ENCODE results near the gene JAML. TPM values are rescaled to one million over a fixed set of nuclear protein-coding genes. Genes with fewer than 3 reads are reported as not detected.

JAML gene
- total RNA-seq, 1 donor from 2014 or later: 6.8 TPM

GRCh38 chr11:118211006-118211405, 13.8 kb downstream of the JAML start:
- no peaks in the 10 kb centered on the region for H3K4me1 ChIP-seq (ENCODE audit: control insufficient read depth in 3 of 3, insufficient read depth in 3 of 3, low read length in 3 of 3)
- no peak overlapping the region for H3K9ac ChIP-seq (ENCODE audit: low read depth in 1 of 3, low read length in 3 of 3)
- peaks cover 0 to 12% (median 11%) of the 10 kb centered on the region in 3 donors for H3K27me3 ChIP-seq (ENCODE audit: control insufficient read depth in 3 of 3, insufficient read depth in 3 of 3, low read length in 3 of 3)
- H3K27ac ChIP-seq (ENCODE audit: low read depth, low read length): no peak overlapping the region
- H3K4me3 ChIP-seq (ENCODE audit: low read length in 3 of 3): no peak overlapping the region
- H3K9me3 ChIP-seq (ENCODE audit: control insufficient read depth in 3 of 3, low read length in 3 of 3): no peaks in the 10 kb centered on the region
- no peaks in the 10 kb centered on the region for H3K36me3 ChIP-seq (ENCODE audit: control insufficient read depth in 3 of 3, insufficient read depth in 3 of 3, low read length in 3 of 3)

DNA sequence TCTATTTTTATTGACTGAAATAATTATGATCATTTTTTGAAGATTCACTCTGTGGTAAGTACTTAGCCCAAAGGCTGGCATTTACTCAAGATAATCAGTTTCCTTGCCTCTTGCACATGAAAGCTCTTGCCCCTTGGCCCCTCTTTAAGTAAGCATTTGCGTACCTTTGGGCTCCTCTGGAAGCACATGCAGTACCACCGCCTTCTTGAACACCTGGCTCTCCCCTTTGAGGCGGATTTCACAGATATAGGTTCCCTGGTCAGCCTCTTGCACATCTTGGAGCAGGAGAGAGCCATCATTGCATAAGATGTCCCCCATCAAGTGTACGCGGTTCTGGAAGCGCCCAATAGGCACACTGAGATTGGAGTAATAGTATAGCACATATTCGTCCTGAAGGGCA, 14.5 kb downstream of the JAML start:
- H3K4me1 ChIP-seq (ENCODE audit: control insufficient read depth in 3 of 3, insufficient read depth in 3 of 3, low read length in 3 of 3): no peaks in the 10 kb centered on the region
- no peak overlapping the region for H3K4me3 ChIP-seq (ENCODE audit: low read length in 3 of 3)
- no peak overlapping the region for H3K9ac ChIP-seq (ENCODE audit: low read depth in 1 of 3, low read length in 3 of 3)
- peaks cover 0 to 11% (median 7%) of the 10 kb centered on the region in 3 donors for H3K27me3 ChIP-seq (ENCODE audit: control insufficient read depth in 3 of 3, insufficient read depth in 3 of 3, low read length in 3 of 3)
- H3K9me3 ChIP-seq (ENCODE audit: control insufficient read depth in 3 of 3, low read length in 3 of 3): no peaks in the 10 kb centered on the region
- no peak overlapping the region for H3K27ac ChIP-seq (ENCODE audit: low read depth, low read length)
- H3K36me3 ChIP-seq (ENCODE audit: control insufficient read depth in 3 of 3, insufficient read depth in 3 of 3, low read length in 3 of 3): no peaks in the 10 kb centered on the region

GRCh38 chr11:118209033-118209432, 15.8 kb downstream of the JAML start:
- H3K27me3 ChIP-seq (ENCODE audit: control insufficient read depth in 3 of 3, insufficient read depth in 3 of 3, low read length in 3 of 3): peaks cover 0 to 7% (median 7%) of the 10 kb centered on the region in 3 donors
- no peaks in the 10 kb centered on the region for H3K9me3 ChIP-seq (ENCODE audit: control insufficient read depth in 3 of 3, low read length in 3 of 3)
- no peak overlapping the region for H3K27ac ChIP-seq (ENCODE audit: low read depth, low read length)
- no peak overlapping the region for H3K4me3 ChIP-seq (ENCODE audit: low read length in 3 of 3)
- H3K9ac ChIP-seq (ENCODE audit: low read depth in 1 of 3, low read length in 3 of 3): no peak overlapping the region
- H3K36me3 ChIP-seq (ENCODE audit: control insufficient read depth in 3 of 3, insufficient read depth in 3 of 3, low read length in 3 of 3): no peaks in the 10 kb centered on the region
- no peaks in the 10 kb centered on the region for H3K4me1 ChIP-seq (ENCODE audit: control insufficient read depth in 3 of 3, insufficient read depth in 3 of 3, low read length in 3 of 3)

- no peaks in the 10 kb centered on the region for H3K9me3 ChIP-seq (ENCODE audit: control insufficient read depth in 3 of 3, low read length in 3 of 3)
- peak overlapping the region; percentile 19 for H3K27ac ChIP-seq (ENCODE audit: low read depth, low read length)
- H3K9ac ChIP-seq (ENCODE audit: low read depth in 1 of 3, low read length in 3 of 3): no peak overlapping the region
- no peak overlapping the region for H3K4me3 ChIP-seq (ENCODE audit: low read length in 3 of 3)
- H3K4me1 ChIP-seq (ENCODE audit: control insufficient read depth in 3 of 3, insufficient read depth in 3 of 3, low read length in 3 of 3): no peaks in the 10 kb centered on the region
- no peaks in the 10 kb centered on the region for H3K36me3 ChIP-seq (ENCODE audit: control insufficient read depth in 3 of 3, insufficient read depth in 3 of 3, low read length in 3 of 3)
- peaks cover 0 to 7% (median 5%) of the 10 kb centered on the region in 3 donors for H3K27me3 ChIP-seq (ENCODE audit: control insufficient read depth in 3 of 3, insufficient read depth in 3 of 3, low read length in 3 of 3)
Observed at GRCh38 chr11:118207079-118207478, 17.7 kb downstream of the JAML start.

- H3K36me3 ChIP-seq (ENCODE audit: control insufficient read depth in 3 of 3, insufficient read depth in 3 of 3, low read length in 3 of 3): no peaks in the 10 kb centered on the region
- H3K27ac ChIP-seq (ENCODE audit: low read depth, low read length): peak overlapping the region; percentile 19
- no peak overlapping the region for H3K9ac ChIP-seq (ENCODE audit: low read depth in 1 of 3, low read length in 3 of 3)
- no peaks in the 10 kb centered on the region for H3K9me3 ChIP-seq (ENCODE audit: control insufficient read depth in 3 of 3, low read length in 3 of 3)
- no peak overlapping the region for H3K4me3 ChIP-seq (ENCODE audit: low read length in 3 of 3)
- no peaks in the 10 kb centered on the region for H3K4me1 ChIP-seq (ENCODE audit: control insufficient read depth in 3 of 3, insufficient read depth in 3 of 3, low read length in 3 of 3)
- peaks cover 0 to 7% (median 5%) of the 10 kb centered on the region in 3 donors for H3K27me3 ChIP-seq (ENCODE audit: control insufficient read depth in 3 of 3, insufficient read depth in 3 of 3, low read length in 3 of 3)
Observed at GRCh38 chr11:118206391-118207031, 18.3 kb downstream of the JAML start.

- Histone ChIP-seq H3K4me1 (ENCODE audit: control insufficient read depth in 3 of 3, insufficient read depth in 3 of 3, low read length in 3 of 3) (no peaks in the 10 kb centered on the region), H3K9ac (ENCODE audit: low read depth in 1 of 3, low read length in 3 of 3) (no peak overlapping the region), H3K36me3 (ENCODE audit: control insufficient read depth in 3 of 3, insufficient read depth in 3 of 3, low read length in 3 of 3) (no peaks in the 10 kb centered on the region)
Observed at GRCh38 chr11:118205606-118206378, 19.0 kb downstream of the JAML start.

GRCh38 chr11:118202599-118203422, 22.0 kb downstream of the JAML start:
- Histone ChIP-seq H3K27me3 (ENCODE audit: control insufficient read depth in 3 of 3, insufficient read depth in 3 of 3, low read length in 3 of 3) (peaks cover 0 to 3% (median 0%) of the 10 kb centered on the region in 3 donors), H3K27ac (ENCODE audit: low read depth, low read length) (no peak overlapping the region), H3K9me3 (ENCODE audit: control insufficient read depth in 3 of 3, low read length in 3 of 3) (no peaks in the 10 kb centered on the region), H3K36me3 (ENCODE audit: control insufficient read depth in 3 of 3, insufficient read depth in 3 of 3, low read length in 3 of 3) (no peaks in the 10 kb centered on the region), H3K9ac (ENCODE audit: low read depth in 1 of 3, low read length in 3 of 3) (no peak overlapping the region), H3K4me3 (ENCODE audit: low read length in 3 of 3) (no peak overlapping the region), H3K4me1 (ENCODE audit: control insufficient read depth in 3 of 3, insufficient read depth in 3 of 3, low read length in 3 of 3) (no peaks in the 10 kb centered on the region)

More at GRCh38 chr11:118205606-118206378, 19.0 kb downstream of the JAML start:
- H3K27ac ChIP-seq (ENCODE audit: low read depth, low read length): peak overlapping the region; percentile 19
- no peaks in the 10 kb centered on the region for H3K9me3 ChIP-seq (ENCODE audit: control insufficient read depth in 3 of 3, low read length in 3 of 3)
- peaks cover 0 to 7% (median 5%) of the 10 kb centered on the region in 3 donors for H3K27me3 ChIP-seq (ENCODE audit: control insufficient read depth in 3 of 3, insufficient read depth in 3 of 3, low read length in 3 of 3)
- no peak overlapping the region for H3K4me3 ChIP-seq (ENCODE audit: low read length in 3 of 3)

DNA sequence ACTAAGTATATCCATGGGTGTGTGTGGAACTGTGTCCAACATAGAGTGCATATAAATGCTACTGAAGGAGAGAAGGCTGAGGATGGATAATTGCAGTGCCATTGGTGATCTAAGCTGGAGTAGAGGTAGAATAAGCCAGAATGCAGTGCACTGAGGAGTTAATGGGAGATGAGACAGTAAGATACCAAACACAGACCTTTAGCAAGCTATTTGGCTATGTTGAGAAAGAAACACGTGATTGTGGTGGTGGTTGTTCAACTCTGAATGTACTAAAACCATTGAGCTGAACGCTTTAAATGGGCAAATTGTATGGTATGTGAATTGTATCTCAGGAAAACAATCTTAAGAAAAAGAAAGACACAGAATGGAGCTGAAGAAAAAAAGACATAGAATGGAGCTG, 22.8 kb downstream of the JAML start:
- Histone ChIP-seq H3K4me1 (ENCODE audit: control insufficient read depth in 3 of 3, insufficient read depth in 3 of 3, low read length in 3 of 3) (no peaks in the 10 kb centered on the region), H3K27me3 (ENCODE audit: control insufficient read depth in 3 of 3, insufficient read depth in 3 of 3, low read length in 3 of 3) (no peaks in the 10 kb centered on the region), H3K4me3 (ENCODE audit: low read length in 3 of 3) (no peak overlapping the region), H3K27ac (ENCODE audit: low read depth, low read length) (no peak overlapping the region), H3K9ac (ENCODE audit: low read depth in 1 of 3, low read length in 3 of 3) (no peak overlapping the region), H3K9me3 (ENCODE audit: control insufficient read depth in 3 of 3, low read length in 3 of 3) (no peaks in the 10 kb centered on the region), H3K36me3 (ENCODE audit: control insufficient read depth in 3 of 3, insufficient read depth in 3 of 3, low read length in 3 of 3) (no peaks in the 10 kb centered on the region)

GRCh38 chr11:118200901-118201680, 23.7 kb downstream of the JAML start:
- H3K36me3 ChIP-seq (ENCODE audit: control insufficient read depth in 3 of 3, insufficient read depth in 3 of 3, low read length in 3 of 3): no peaks in the 10 kb centered on the region
- H3K4me3 ChIP-seq (ENCODE audit: low read length in 3 of 3): no peak overlapping the region
- H3K4me1 ChIP-seq (ENCODE audit: control insufficient read depth in 3 of 3, insufficient read depth in 3 of 3, low read length in 3 of 3): no peaks in the 10 kb centered on the region
- H3K27ac ChIP-seq (ENCODE audit: low read depth, low read length): no peak overlapping the region
- no peaks in the 10 kb centered on the region for H3K27me3 ChIP-seq (ENCODE audit: control insufficient read depth in 3 of 3, insufficient read depth in 3 of 3, low read length in 3 of 3)
- no peak overlapping the region for H3K9ac ChIP-seq (ENCODE audit: low read depth in 1 of 3, low read length in 3 of 3)
- no peaks in the 10 kb centered on the region for H3K9me3 ChIP-seq (ENCODE audit: control insufficient read depth in 3 of 3, low read length in 3 of 3)
